Endothelial cell of umbilical vein (primary cell): Measurements from ENCODE around the gene MYO18A.

Experiments
- CTCF ChIP-seq, 2 donors: IDR thresholded peaks; 1 replicate in 1 of 2; 2 replicates in 1 of 2; pipeline ENCODE4 v1.5.1; 2011; ENCODE audit warnings: low read length in 2 of 2, mild to moderate bottlenecking in 2 of 2, moderate library complexity in 2 of 2, control low read depth in 1 of 2, inconsistent platforms in 1 of 2, low read depth in 1 of 2; ENCODE audit not compliant: insufficient read depth in 1 of 2; ENCODE audit errors: extremely low read depth in 1 of 2
- EZH2 ChIP-seq: IDR thresholded peaks from 2 replicates; pipeline ENCODE4 v1.6.1; 2012; ENCODE audit warnings: borderline replicate concordance, low read depth, mild to moderate bottlenecking, moderate library complexity, low read length, inconsistent platforms; ENCODE audit not compliant: severe bottlenecking
- FOS ChIP-seq: IDR thresholded peaks from 2 replicates; pipeline ENCODE4 v1.6.1; 2011; ENCODE audit warnings: mild to moderate bottlenecking, low read length, moderate library complexity, borderline replicate concordance; ENCODE audit not compliant: insufficient read depth
- GATA2 ChIP-seq: IDR thresholded peaks from 2 replicates; pipeline ENCODE4 v1.7.0; 2011; ENCODE audit warnings: low read depth, mild to moderate bottlenecking, moderate library complexity, mixed read lengths, low read length; ENCODE audit not compliant: insufficient read length, insufficient read depth
- JUN ChIP-seq: IDR thresholded peaks from 2 replicates; pipeline ENCODE4 v1.6.1; 2011; ENCODE audit warnings: borderline replicate concordance, low read depth; ENCODE audit not compliant: insufficient read length, insufficient read depth
- MYC ChIP-seq: IDR thresholded peaks from one replicate; pipeline ENCODE4 v1.6.1; 2011; ENCODE audit warnings: mild to moderate bottlenecking, low read depth, low read length
- POLR2A ChIP-seq: IDR thresholded peaks from 2 replicates; pipeline ENCODE4 v1.6.1; 2012; ENCODE audit warnings: low read depth, mild to moderate bottlenecking, control low read depth, low read length
- POLR2AphosphoS5 ChIP-seq: IDR thresholded peaks from 2 replicates; pipeline ENCODE4 v1.6.1; 2012; ENCODE audit warnings: low read depth, mild to moderate bottlenecking, control low read depth, low read length, moderate library complexity; ENCODE audit not compliant: insufficient read depth
- TF ChIP-seq, protein P1 (sequence below): IDR thresholded peaks from 2 replicates; pipeline ENCODE4 v1.6.1; 2011; ENCODE audit not compliant: insufficient read depth, insufficient read length

- no peak for TF ChIP-seq CTCF (IDR thresholded peaks at IDR 0.05; ENCODE audit: extremely low read depth in 1 of 2, insufficient read depth in 1 of 2, low read depth in 1 of 2, low read length in 2 of 2)
- no peak for TF ChIP-seq POLR2A
- TF ChIP-seq JUN, result no peak
- no peak for TF ChIP-seq POLR2AphosphoS5
- no peak for TF ChIP-seq EZH2
- TF ChIP-seq FOS, result no peak
- TF ChIP-seq, protein P1, sequence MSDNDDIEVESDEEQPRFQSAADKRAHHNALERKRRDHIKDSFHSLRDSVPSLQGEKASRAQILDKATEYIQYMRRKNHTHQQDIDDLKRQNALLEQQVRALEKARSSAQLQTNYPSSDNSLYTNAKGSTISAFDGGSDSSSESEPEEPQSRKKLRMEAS, result no peak
- TF ChIP-seq MYC, result no peak
- no peak for TF ChIP-seq GATA2
These were observed 17.9 kb downstream of the MYO18A start for GRCh38 chr17:29162082-29162908.
